ENCODE results near the gene CDK5. TPM values are rescaled to one million over a fixed set of nuclear protein-coding genes. Genes with fewer than 3 reads are reported as not detected.

The CDK5 gene
- polyA plus RNA-seq (ENCODE audit: insufficient read depth in 1 of 5, insufficient read length in 5 of 5, low replicate concordance in 1 of 5): 10 to 100 TPM; 13.5 to 18.3 (median 14.6) TPM
- long read RNA-seq, donor 1, transcript CDK5-204 (12 exons, 1,758 nt): major isoform, 11 of 11 reads
- long read RNA-seq, donor 1, partial matches to known transcripts: 0 of 11 reads
- long read RNA-seq, donor 1, other reads (novel, unspliced or antisense): 0 of 11 reads
- long read RNA-seq, donor 2, transcript CDK5-204 (12 exons, 1,758 nt): major isoform, 6 of 6 reads
- long read RNA-seq, donor 2, partial matches to known transcripts: 0 of 6 reads
- long read RNA-seq, donor 2, other reads (novel, unspliced or antisense): 0 of 6 reads
- long read RNA-seq, donor 3, transcript CDK5-204 (12 exons, 1,758 nt): major isoform, 6 of 6 reads
- long read RNA-seq, donor 3, partial matches to known transcripts: 0 of 6 reads
- long read RNA-seq, donor 3, other reads (novel, unspliced or antisense): 0 of 6 reads
- long read RNA-seq, donor 4, transcript CDK5-204 (12 exons, 1,758 nt): major isoform, 5 of 5 reads
- long read RNA-seq, donor 4, partial matches to known transcripts: 0 of 5 reads
- long read RNA-seq, donor 4, other reads (novel, unspliced or antisense): 0 of 5 reads
- long read RNA-seq, donor 5, partial matches to known transcripts: 0 of 5 reads
- long read RNA-seq, donor 5, other reads (novel, unspliced or antisense): 0 of 5 reads
- long read RNA-seq, donor 6, transcript CDK5-204 (12 exons, 1,758 nt): major isoform, 9 of 9 reads
- long read RNA-seq, donor 6, partial matches to known transcripts: 0 of 9 reads
- long read RNA-seq, donor 6, other reads (novel, unspliced or antisense): 0 of 9 reads
- long read RNA-seq, donor 7, transcript CDK5-204 (12 exons, 1,758 nt): major isoform, 8 of 8 reads
- long read RNA-seq, donor 7, partial matches to known transcripts: 0 of 8 reads
- long read RNA-seq, donor 7, other reads (novel, unspliced or antisense): 0 of 8 reads
- long read RNA-seq, donor 8, transcript CDK5-204 (12 exons, 1,758 nt): major isoform, 7 of 7 reads
- long read RNA-seq, donor 8, partial matches to known transcripts: 0 of 7 reads
- long read RNA-seq, donor 8, other reads (novel, unspliced or antisense): 0 of 7 reads

GRCh38 chr7:151057506-151057988, at the start of gene CDK5:
TSS of gene CDK5 (minus strand) at chr7:151057897. CDS start at chr7:151057848, 49 bp downstream.
- DNase-seq: no peak

- no peak for DNase-seq
These were observed 46.9 kb upstream of the CDK5 start for GRCh38 chr7:151104411-151105235.

- DNase-seq: no peak
These were observed 46.3 kb upstream of the CDK5 start for GRCh38 chr7:151103973-151104372.

GRCh38 chr7:151102991-151103390, 45.3 kb upstream of the CDK5 start:
- DNase-seq: no peak

GRCh38 chr7:151101621-151102396, 44.1 kb upstream of the CDK5 start:
- DNase-seq: no peak

GRCh38 chr7:151100921-151101320, 43.2 kb upstream of the CDK5 start:
- no peak for DNase-seq

GRCh38 chr7:151099486-151100211, 42.0 kb upstream of the CDK5 start:
- no peak for DNase-seq

- DNase-seq: no peak
These were observed 38.3 kb upstream of the CDK5 start for GRCh38 chr7:151095828-151096475.

GRCh38 chr7:151095123-151095797, 37.6 kb upstream of the CDK5 start:
- no peak for DNase-seq

GRCh38 chr7:151094675-151095074, 37.0 kb upstream of the CDK5 start:
- DNase-seq: no peak

GRCh38 chr7:151093748-151094147, 36.1 kb upstream of the CDK5 start:
- DNase-seq: no peak

- DNase-seq: no peak
These were observed 34.3 kb upstream of the CDK5 start for GRCh38 chr7:151091988-151092387.

GRCh38 chr7:151091431-151091830, 33.7 kb upstream of the CDK5 start:
- DNase-seq: no peak

- no peak for DNase-seq
These were observed 33.3 kb upstream of the CDK5 start for GRCh38 chr7:151091003-151091402.

GRCh38 chr7:151089893-151090730, 32.4 kb upstream of the CDK5 start:
- no peak for DNase-seq

GRCh38 chr7:151088856-151089699, 31.4 kb upstream of the CDK5 start:
- DNase-seq: peak in 1 of 2 donors; percentile 55
